Uterus (tissue), 4 donors: ENCODE measurements around the gene SAMD14. TPM values are rescaled to one million over a fixed set of nuclear protein-coding genes. Genes with fewer than 3 reads are reported as not detected.

Experiments used
- DNase-seq, 2 donors: peaks; one replicate each; pipeline ENCODE4 v3.0.0-alpha.2; 2019 to 2020
- H3K27ac ChIP-seq, 2 donors: fragments of 200-600 bp; sonication (generic); 1 replicate in 1 of 2; 2 replicates in 1 of 2; pipeline ENCODE4 v1.5.1; 2016 to 2018
- H3K27me3 ChIP-seq, 2 donors: fragments of 200-600 bp; sonication (generic); one replicate each; pipeline ENCODE4 v1.5.1; 2018 to 2019; ENCODE audit warnings: control low read depth in 1 of 2
- H3K36me3 ChIP-seq, 2 donors: fragments of 200-600 bp; sonication (generic); one replicate each; pipeline ENCODE4 v1.5.1; 2019; ENCODE audit warnings: control low read depth in 1 of 2
- H3K4me1 ChIP-seq, 2 donors: fragments of 200-600 bp; sonication (generic); one replicate each; pipeline ENCODE4 v1.5.1; 2018 to 2019; ENCODE audit warnings: control low read depth in 1 of 2
- H3K4me3 ChIP-seq, 2 donors: fragments of 200-600 bp; sonication (generic); 1 replicate in 1 of 2; 2 replicates in 1 of 2; pipeline ENCODE4 v1.5.1; 2018 to 2019; ENCODE audit warnings: mild to moderate bottlenecking in 1 of 2
- H3K9me3 ChIP-seq, 2 donors: fragments of 200-600 bp; sonication (generic); one replicate each; pipeline ENCODE4 v1.5.1; 2019; ENCODE audit warnings: control low read depth in 1 of 2
- POLR2A ChIP-seq, 2 donors: fragments of 450-650 bp; IDR thresholded peaks; one replicate each; pipeline ENCODE4 v1.6.1; 2016; ENCODE audit warnings: antibody characterized with exemption in 2 of 2, mild to moderate bottlenecking in 1 of 2, moderate library complexity in 1 of 2
- intact Hi-C: fragments of 100-400 bp; cut with DNase I; formaldehyde crosslinking; loops from one replicate; pipeline ENCODE4 v1.15.1; 2023; ENCODE audit warnings: low total_unique reads
- total RNA-seq, 4 donors: library from RNA; depleted of rRNA in 3 of 4; stranded (reverse); fragments of >200 nt in 3 of 4; gene quantifications; one replicate each; pipeline versions ENCODE4 v1.1.0 to v1.2.4, GENCODE V29; 2014 to 2023
- TF ChIP-seq, protein P1 (sequence below), 4 experiments: fragments of 200-600 bp in 2 of 4; fragments of 450-650 bp in 2 of 4; sonication (generic) in 2 of 4; IDR thresholded peaks; one replicate each; pipeline ENCODE4 v1.5.1; 2016 to 2019; ENCODE audit warnings: antibody characterized with exemption in 4 of 4, mild to moderate bottlenecking in 2 of 4, moderate library complexity in 1 of 4
- donor health status: DM: yes; HTN: yes; CAD: no.

SAMD14 gene
- total RNA-seq, 4 donors from 2014 or later = 2.3 to 11.3 (median 6.2) TPM; not detected in 1

DNA sequence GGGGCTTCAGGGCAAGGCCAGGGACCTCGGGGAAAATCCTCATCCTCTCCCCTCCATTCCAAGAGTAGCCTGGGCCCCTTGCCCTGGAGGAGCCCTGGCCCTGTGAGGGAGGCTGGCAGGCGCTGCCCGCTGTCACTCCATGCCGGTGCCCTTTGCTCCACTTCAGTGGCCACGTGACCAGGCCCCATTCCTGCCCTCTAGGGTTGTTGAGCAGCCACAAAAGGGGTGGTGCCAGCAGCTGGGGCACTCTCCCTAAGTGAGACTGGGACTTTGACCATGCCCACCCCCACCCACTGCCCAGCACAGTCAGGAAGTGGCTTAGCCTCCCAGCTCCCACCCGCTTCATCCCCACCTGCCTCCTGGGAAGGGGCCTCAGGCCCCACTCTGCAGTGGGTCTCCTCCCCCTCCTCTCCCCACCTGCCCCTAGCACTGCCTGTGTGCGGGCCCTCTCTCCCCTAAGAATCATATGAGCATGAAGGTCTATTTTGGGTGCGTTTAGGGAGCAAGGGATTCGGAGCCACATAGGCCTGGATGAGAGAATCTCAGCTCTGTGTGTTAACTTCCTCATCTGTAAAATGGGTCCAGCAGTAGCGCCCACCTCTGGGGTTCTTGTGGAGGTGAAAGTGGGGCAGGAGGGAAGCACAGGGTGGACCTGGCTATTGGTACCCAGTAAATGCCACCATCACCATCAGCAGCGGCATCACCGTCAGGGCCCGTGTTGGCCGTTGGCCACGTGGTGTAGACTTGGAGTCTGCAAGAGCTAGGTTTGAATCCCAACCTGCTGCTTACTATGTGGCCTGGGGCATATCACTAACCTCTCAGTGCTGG is 27.6 kb downstream of the SAMD14 start:
- peaks cover 5 to 19% of the 10 kb centered on the region in 2 donors for H3K4me1 ChIP-seq

DNA sequence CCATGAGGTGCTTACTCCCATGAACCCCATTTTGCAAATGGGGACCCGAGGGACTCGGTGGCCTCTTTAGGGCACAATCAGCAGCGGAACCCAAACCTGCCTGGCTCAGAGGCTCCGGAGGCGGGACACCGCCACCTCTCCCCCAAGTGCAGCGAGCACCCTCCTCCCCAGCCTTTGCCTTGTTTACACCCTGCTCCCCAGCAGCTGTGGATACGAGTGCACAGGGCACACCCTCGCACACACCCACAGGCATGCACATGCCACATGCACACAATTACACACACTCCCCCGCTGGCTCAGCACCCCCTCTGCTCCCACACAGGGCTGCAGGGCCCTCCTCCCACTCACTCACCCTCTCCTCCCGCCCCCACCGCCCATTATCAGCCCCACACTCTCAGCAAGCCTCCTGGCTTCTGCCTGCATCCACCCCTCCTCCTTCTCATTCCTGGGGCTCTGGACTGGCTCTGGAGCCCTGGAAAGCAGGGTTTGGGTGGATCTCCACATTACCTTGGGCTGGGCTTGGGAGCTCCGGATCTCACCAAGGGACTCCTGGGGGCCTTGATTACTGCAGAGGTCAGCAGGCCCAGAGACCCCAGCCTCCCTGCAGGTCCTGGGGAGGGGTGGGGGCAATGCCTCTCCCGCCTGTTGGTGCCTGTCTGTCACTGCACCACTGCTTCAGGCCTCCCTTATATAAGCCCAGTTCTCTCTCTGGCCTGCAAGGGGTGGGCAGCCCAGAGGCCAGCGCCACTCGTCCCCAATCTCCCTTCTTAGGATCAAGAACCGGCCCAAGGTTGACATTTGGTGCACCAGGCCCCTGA is 28.4 kb downstream of the SAMD14 start:
- peaks cover 5 to 25% of the 10 kb centered on the region in 2 donors for H3K4me1 ChIP-seq
- peak overlapping the region; percentile 83 to 84 for H3K27ac ChIP-seq

More for the DNA sequence above, 27.6 kb downstream of the SAMD14 start:
- no peaks in the 10 kb centered on the region for H3K27me3 ChIP-seq
- no peak overlapping the region for H3K4me3 ChIP-seq
- no peak for DNase-seq
- H3K27ac ChIP-seq = peak overlapping the region; percentile 83 to 84
- intact Hi-C loops = no loop called here
- no peak for TF ChIP-seq POLR2A (IDR thresholded peaks at IDR 0.05)
- TF ChIP-seq, protein P1, sequence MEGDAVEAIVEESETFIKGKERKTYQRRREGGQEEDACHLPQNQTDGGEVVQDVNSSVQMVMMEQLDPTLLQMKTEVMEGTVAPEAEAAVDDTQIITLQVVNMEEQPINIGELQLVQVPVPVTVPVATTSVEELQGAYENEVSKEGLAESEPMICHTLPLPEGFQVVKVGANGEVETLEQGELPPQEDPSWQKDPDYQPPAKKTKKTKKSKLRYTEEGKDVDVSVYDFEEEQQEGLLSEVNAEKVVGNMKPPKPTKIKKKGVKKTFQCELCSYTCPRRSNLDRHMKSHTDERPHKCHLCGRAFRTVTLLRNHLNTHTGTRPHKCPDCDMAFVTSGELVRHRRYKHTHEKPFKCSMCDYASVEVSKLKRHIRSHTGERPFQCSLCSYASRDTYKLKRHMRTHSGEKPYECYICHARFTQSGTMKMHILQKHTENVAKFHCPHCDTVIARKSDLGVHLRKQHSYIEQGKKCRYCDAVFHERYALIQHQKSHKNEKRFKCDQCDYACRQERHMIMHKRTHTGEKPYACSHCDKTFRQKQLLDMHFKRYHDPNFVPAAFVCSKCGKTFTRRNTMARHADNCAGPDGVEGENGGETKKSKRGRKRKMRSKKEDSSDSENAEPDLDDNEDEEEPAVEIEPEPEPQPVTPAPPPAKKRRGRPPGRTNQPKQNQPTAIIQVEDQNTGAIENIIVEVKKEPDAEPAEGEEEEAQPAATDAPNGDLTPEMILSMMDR (IDR thresholded peaks at IDR 0.05) = no peak
- no peaks in the 10 kb centered on the region for H3K36me3 ChIP-seq
- H3K9me3 ChIP-seq = no peaks in the 10 kb centered on the region

DNA sequence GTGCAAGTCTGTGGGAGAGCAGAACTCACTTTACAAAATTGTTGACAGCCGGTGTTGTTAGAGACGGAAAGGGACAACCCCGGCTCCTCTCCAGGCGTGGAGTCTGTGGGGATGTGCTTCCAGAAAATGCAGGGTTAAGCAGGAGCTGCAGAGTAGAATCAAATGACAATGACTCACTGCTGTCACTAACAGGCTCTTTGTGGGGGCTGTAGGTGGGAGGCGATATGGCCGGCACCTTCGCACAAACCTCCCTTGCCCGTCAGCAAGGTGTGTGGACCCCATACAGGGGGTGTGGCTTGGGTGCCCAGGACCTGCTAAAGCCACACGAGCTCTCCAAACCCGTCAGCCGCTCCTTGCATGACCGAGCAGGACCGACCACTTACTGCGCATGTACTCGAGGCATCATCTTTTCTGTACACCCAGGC is 29.0 kb downstream of the SAMD14 start:
- TF ChIP-seq, protein P1 (IDR thresholded peaks at IDR 0.05) = no peak
- no peak for TF ChIP-seq POLR2A (IDR thresholded peaks at IDR 0.05)
- intact Hi-C loops = no loop called here
- peaks cover 5 to 31% of the 10 kb centered on the region in 2 donors for H3K4me1 ChIP-seq
- no peak for DNase-seq
- H3K27ac ChIP-seq = peak overlapping the region; percentile 83 to 84
- H3K4me3 ChIP-seq = no peak overlapping the region
- H3K27me3 ChIP-seq = no peaks in the 10 kb centered on the region
- no peaks in the 10 kb centered on the region for H3K9me3 ChIP-seq
- H3K36me3 ChIP-seq = no peaks in the 10 kb centered on the region

More for the DNA sequence above, 28.4 kb downstream of the SAMD14 start:
- intact Hi-C loops = no loop called here
- TF ChIP-seq, protein P1 (IDR thresholded peaks at IDR 0.05) = no peak
- no peak for TF ChIP-seq POLR2A (IDR thresholded peaks at IDR 0.05)
- Histone ChIP-seq H3K4me3 (no peak overlapping the region), H3K27me3 (no peaks in the 10 kb centered on the region), H3K9me3 (no peaks in the 10 kb centered on the region), H3K36me3 (no peaks in the 10 kb centered on the region)
- peak; percentile 69 to 87 for DNase-seq

DNA sequence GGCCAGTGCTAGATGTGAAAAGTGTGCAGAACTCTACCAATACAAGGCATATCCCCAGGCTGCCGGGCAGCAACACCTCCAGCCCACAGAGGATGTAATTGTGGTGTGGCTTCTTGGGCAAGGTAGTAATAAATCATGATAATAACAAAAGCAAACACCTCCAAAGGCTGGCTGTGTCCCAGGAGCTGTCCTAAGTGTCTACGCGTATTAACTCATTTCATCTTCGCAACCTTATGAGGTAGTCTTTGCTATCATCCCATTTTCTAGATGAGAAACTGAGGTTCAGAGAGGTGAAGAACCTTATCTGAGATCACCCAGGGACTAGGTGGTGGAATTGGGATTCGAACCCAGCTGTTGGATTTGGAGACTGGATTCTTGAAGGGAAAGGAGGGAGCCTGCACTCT is 29.5 kb downstream of the SAMD14 start:
- H3K4me3 ChIP-seq = no peak overlapping the region
- TF ChIP-seq, protein P1 (IDR thresholded peaks at IDR 0.05) = no peak
- TF ChIP-seq POLR2A (IDR thresholded peaks at IDR 0.05) = no peak
- no peaks in the 10 kb centered on the region for H3K27me3 ChIP-seq
- peak overlapping the region; percentile 83 to 84 for H3K27ac ChIP-seq
- DNase-seq = no peak
- intact Hi-C loops = no loop called here
- H3K36me3 ChIP-seq = no peaks in the 10 kb centered on the region
- H3K4me1 ChIP-seq = peaks cover 5 to 32% of the 10 kb centered on the region in 2 donors
- H3K9me3 ChIP-seq = no peaks in the 10 kb centered on the region
